GM23338 (cell line): ENCODE measurements around the gene WASL.

ENCODE experiments used
- CREB1 ChIP-seq: fragments of 250-450 bp; sonication (Bioruptor Pico); IDR thresholded peaks from 2 replicates; pipeline ENCODE4 v1.5.0; 2020; ENCODE audit warnings: low read depth, mild to moderate bottlenecking, moderate library complexity
- EZH2 ChIP-seq: fragments of 200-600 bp; sonication (generic); IDR thresholded peaks from one replicate; pipeline ENCODE4 v1.8.0; 2017; ENCODE audit warnings: antibody characterized with exemption, mild to moderate bottlenecking, low read depth; ENCODE audit not compliant: unreplicated experiment
- EZH2phosphoT487 ChIP-seq: fragments of 200-600 bp; sonication (generic); IDR thresholded peaks from one replicate; pipeline ENCODE4 v1.8.1; 2018; ENCODE audit warnings: antibody characterized with exemption; ENCODE audit not compliant: unreplicated experiment
- JUNB ChIP-seq: IDR thresholded peaks from one replicate; pipeline ENCODE4 v1.6.1; 2016; ENCODE audit warnings: antibody characterized with exemption; ENCODE audit not compliant: unreplicated experiment
- NANOG ChIP-seq: IDR thresholded peaks from 2 replicates; pipeline ENCODE4 v1.6.1; 2016; ENCODE audit warnings: antibody characterized with exemption, borderline replicate concordance
- POLR2AphosphoS5 ChIP-seq: IDR thresholded peaks from 2 replicates; pipeline ENCODE4 v1.6.1; 2016; ENCODE audit warnings: antibody characterized with exemption, low read depth
- REST ChIP-seq: IDR thresholded peaks from one replicate; pipeline ENCODE4 v1.6.1; 2018; ENCODE audit warnings: antibody characterized with exemption; ENCODE audit not compliant: unreplicated experiment
- STAT1 ChIP-seq: IDR thresholded peaks from one replicate; pipeline ENCODE4 v1.6.1; 2016; ENCODE audit warnings: antibody characterized with exemption; ENCODE audit not compliant: unreplicated experiment
- ZNF114 ChIP-seq: fragments of 250-450 bp; sonication (Bioruptor Pico); IDR thresholded peaks from 2 replicates; pipeline ENCODE4 v1.5.0; 2020; ENCODE audit warnings: mild to moderate bottlenecking, moderate library complexity
- ZNF331 ChIP-seq: fragments of 250-450 bp; sonication (Bioruptor Pico); IDR thresholded peaks from 2 replicates; pipeline ENCODE4 v1.5.0; 2020; ENCODE audit warnings: low read depth, mild to moderate bottlenecking, moderate library complexity
- TF ChIP-seq, protein P1 (sequence below), 2 experiments: fragments of 200-600 bp in 1 of 2; sonication (generic) in 1 of 2; conservative IDR thresholded peaks; 2 replicates each; pipeline versions ENCODE4 v1.5.1 to v1.6.1; 2016 to 2017; ENCODE audit warnings: antibody characterized with exemption in 2 of 2, low read depth in 2 of 2, mild to moderate bottlenecking in 2 of 2, moderate library complexity in 1 of 2

DNA sequence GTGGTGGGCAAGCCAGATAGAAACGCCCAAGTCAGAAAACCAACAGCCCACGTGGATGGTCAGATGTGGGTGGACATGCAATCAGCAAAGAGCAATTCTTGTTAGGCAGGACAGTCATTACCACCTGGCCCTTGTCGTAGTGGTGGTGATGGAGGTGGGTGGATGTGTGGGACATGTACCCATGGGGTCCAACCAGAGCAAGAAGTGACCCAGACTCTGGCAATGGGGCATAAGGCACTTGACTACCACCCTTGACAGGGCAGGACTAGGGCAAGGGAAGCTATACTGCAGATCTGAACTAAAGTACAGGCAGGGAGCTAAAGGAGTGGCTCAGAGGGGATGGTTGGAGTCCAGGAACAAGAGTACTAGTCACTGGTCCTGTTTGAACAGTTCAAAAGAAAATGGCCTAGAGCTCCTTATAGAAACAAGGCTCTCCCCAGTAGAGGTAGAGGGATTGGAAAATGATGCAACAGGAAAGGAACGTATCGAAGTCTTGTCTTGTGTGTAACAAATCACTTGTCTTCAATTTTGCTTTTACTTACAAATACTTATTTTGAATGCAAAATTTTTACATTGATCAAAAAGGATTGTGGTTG is 75.6 kb downstream of the WASL start:
- TF ChIP-seq STAT1 (no peak), REST (no peak), POLR2AphosphoS5 (no peak), CREB1 (CRISPR knock-in tag) (no peak), EZH2 (no peak), ZNF331 (no peak), EZH2phosphoT487 (no peak), JUNB (no peak), NANOG (no peak), ZNF114 (CRISPR knock-in tag) (no peak)
- TF ChIP-seq, protein P1, sequence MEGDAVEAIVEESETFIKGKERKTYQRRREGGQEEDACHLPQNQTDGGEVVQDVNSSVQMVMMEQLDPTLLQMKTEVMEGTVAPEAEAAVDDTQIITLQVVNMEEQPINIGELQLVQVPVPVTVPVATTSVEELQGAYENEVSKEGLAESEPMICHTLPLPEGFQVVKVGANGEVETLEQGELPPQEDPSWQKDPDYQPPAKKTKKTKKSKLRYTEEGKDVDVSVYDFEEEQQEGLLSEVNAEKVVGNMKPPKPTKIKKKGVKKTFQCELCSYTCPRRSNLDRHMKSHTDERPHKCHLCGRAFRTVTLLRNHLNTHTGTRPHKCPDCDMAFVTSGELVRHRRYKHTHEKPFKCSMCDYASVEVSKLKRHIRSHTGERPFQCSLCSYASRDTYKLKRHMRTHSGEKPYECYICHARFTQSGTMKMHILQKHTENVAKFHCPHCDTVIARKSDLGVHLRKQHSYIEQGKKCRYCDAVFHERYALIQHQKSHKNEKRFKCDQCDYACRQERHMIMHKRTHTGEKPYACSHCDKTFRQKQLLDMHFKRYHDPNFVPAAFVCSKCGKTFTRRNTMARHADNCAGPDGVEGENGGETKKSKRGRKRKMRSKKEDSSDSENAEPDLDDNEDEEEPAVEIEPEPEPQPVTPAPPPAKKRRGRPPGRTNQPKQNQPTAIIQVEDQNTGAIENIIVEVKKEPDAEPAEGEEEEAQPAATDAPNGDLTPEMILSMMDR (conservative IDR thresholded peaks at IDR 0.05; ENCODE audit: low read depth in 2 of 2), result no peak
